Thoracic aorta (tissue), 2 donors: ENCODE results near the gene VAMP3. TPM values are rescaled to one million over a fixed set of nuclear protein-coding genes. Genes with fewer than 3 reads are reported as not detected.
A peak's percentile ranks its signal among the peaks of the same experiment; 100 is the strongest.

Experiments
- ATAC-seq: fragments of 150-250 bp; one replicate; pipeline ENCODE4 v1.8.0; 2017; ENCODE audit warnings: low read depth; ENCODE audit not compliant: insufficient number of reproducible peaks, low FRiP score
- DNase-seq: peaks from one replicate; pipeline ENCODE4 v3.0.0-alpha.2; 2020; ENCODE audit warnings: low spot score
- H3K27ac ChIP-seq, 2 donors: fragments of 200-600 bp; sonication (generic); 1 replicate in 1 of 2; 2 replicates in 1 of 2; pipeline ENCODE4 v1.5.1; 2016; ENCODE audit warnings: mild to moderate bottlenecking in 2 of 2, moderate library complexity in 2 of 2
- H3K27me3 ChIP-seq: fragments of 200-600 bp; sonication (generic); replicated peaks from 2 replicates; pipeline ENCODE4 v1.6.0; 2016; ENCODE audit warnings: mild to moderate bottlenecking; ENCODE audit not compliant: insufficient read depth
- H3K36me3 ChIP-seq: fragments of 200-600 bp; sonication (generic); one replicate; pipeline ENCODE4 v1.5.1; 2016
- H3K4me1 ChIP-seq, 2 donors: fragments of 200-600 bp; sonication (generic); 1 replicate in 1 of 2; 2 replicates in 1 of 2; pipeline versions ENCODE4 v1.5.1 to v1.6.0; 2016; ENCODE audit warnings: low read depth in 2 of 2, mild to moderate bottlenecking in 1 of 2; ENCODE audit not compliant: control insufficient read depth in 1 of 2
- H3K4me3 ChIP-seq: fragments of 200-600 bp; sonication (generic); 2 replicates; pipeline ENCODE4 v1.5.1; 2016; ENCODE audit warnings: mild to moderate bottlenecking
- H3K9me3 ChIP-seq: fragments of 200-600 bp; sonication (generic); 2 replicates; pipeline ENCODE4 v1.5.1; 2016
- CTCF ChIP-seq: fragments of 200-600 bp; sonication (generic); IDR thresholded peaks from one replicate; pipeline ENCODE4 v1.5.1; 2019; ENCODE audit warnings: antibody characterized with exemption
- total RNA-seq, 2 donors: library from RNA; depleted of rRNA; stranded (reverse); fragments of >200 nt; gene quantifications; one replicate each; pipeline versions ENCODE4 v1.1.0 to v1.2.3, GENCODE V29; 2016

Gene VAMP3
- total RNA-seq, 2 donors from 2014 or later: 87.3 to 102 TPM

- H3K36me3 ChIP-seq: peaks cover 51% of the 10 kb centered on the region
- no peak for DNase-seq
- peak; percentile 53 for TF ChIP-seq CTCF
- peaks cover 3% of the 10 kb centered on the region for H3K9me3 ChIP-seq
- no peak overlapping the region for H3K27ac ChIP-seq
- no peaks in the 10 kb centered on the region for H3K4me1 ChIP-seq
- H3K4me3 ChIP-seq: no peak overlapping the region
- no peak for ATAC-seq
- H3K27me3 ChIP-seq: no peaks in the 10 kb centered on the region
Observed at GRCh38 chr1:7808253-7808844, 37.3 kb downstream of the VAMP3 start.

GRCh38 chr1:7809742-7810141, 38.6 kb downstream of the VAMP3 start:
- DNase-seq (no peak), ATAC-seq (no peak)
- H3K27me3 ChIP-seq: no peaks in the 10 kb centered on the region
- no peak overlapping the region for H3K27ac ChIP-seq
- TF ChIP-seq CTCF: no peak
- peaks cover 49% of the 10 kb centered on the region for H3K36me3 ChIP-seq
- H3K4me3 ChIP-seq: no peak overlapping the region
- peaks cover 8% of the 10 kb centered on the region for H3K9me3 ChIP-seq
- H3K4me1 ChIP-seq: no peaks in the 10 kb centered on the region

- Histone ChIP-seq H3K4me1 (no peaks in the 10 kb centered on the region), H3K27me3 (no peaks in the 10 kb centered on the region), H3K4me3 (no peak overlapping the region), H3K9me3 (peaks cover 8% of the 10 kb centered on the region), H3K36me3 (peaks cover 43% of the 10 kb centered on the region), H3K27ac (no peak overlapping the region)
- no peak for ATAC-seq
- no peak for TF ChIP-seq CTCF
- DNase-seq: no peak
Observed at GRCh38 chr1:7810395-7810794, 39.3 kb downstream of the VAMP3 start.

- H3K4me3 ChIP-seq: no peak overlapping the region
- ATAC-seq: no peak
- no peaks in the 10 kb centered on the region for H3K27me3 ChIP-seq
- H3K27ac ChIP-seq: no peak overlapping the region
- no peak for DNase-seq
- peaks cover 8% of the 10 kb centered on the region for H3K9me3 ChIP-seq
- no peak for TF ChIP-seq CTCF
- no peaks in the 10 kb centered on the region for H3K4me1 ChIP-seq
- peaks cover 43% of the 10 kb centered on the region for H3K36me3 ChIP-seq
Observed at GRCh38 chr1:7811476-7811875, 40.4 kb downstream of the VAMP3 start.

- no peak overlapping the region for H3K27ac ChIP-seq
Observed at GRCh38 chr1:7813677-7814373, 42.7 kb downstream of the VAMP3 start.

More at GRCh38 chr1:7813677-7814373, 42.7 kb downstream of the VAMP3 start:
- Histone ChIP-seq H3K36me3 (peaks cover 40% of the 10 kb centered on the region), H3K27me3 (no peaks in the 10 kb centered on the region), H3K9me3 (peaks cover 8% of the 10 kb centered on the region), H3K4me1 (no peaks in the 10 kb centered on the region), H3K4me3 (no peak overlapping the region)
- ATAC-seq (no peak), DNase-seq (no peak)
- no peak for TF ChIP-seq CTCF
